Endothelial cell of umbilical vein (primary cell): ENCODE results near the gene SYAP1.

Experiments used
- EZH2 ChIP-seq: IDR thresholded peaks from 2 replicates; pipeline ENCODE4 v1.6.1; 2012; ENCODE audit warnings: borderline replicate concordance, low read depth, mild to moderate bottlenecking, moderate library complexity, low read length, inconsistent platforms; ENCODE audit not compliant: severe bottlenecking
- GATA2 ChIP-seq: IDR thresholded peaks from 2 replicates; pipeline ENCODE4 v1.7.0; 2011; ENCODE audit warnings: low read depth, mild to moderate bottlenecking, moderate library complexity, mixed read lengths, low read length; ENCODE audit not compliant: insufficient read length, insufficient read depth
- JUN ChIP-seq: IDR thresholded peaks from 2 replicates; pipeline ENCODE4 v1.6.1; 2011; ENCODE audit warnings: borderline replicate concordance, low read depth; ENCODE audit not compliant: insufficient read length, insufficient read depth
- MYC ChIP-seq: IDR thresholded peaks from one replicate; pipeline ENCODE4 v1.6.1; 2011; ENCODE audit warnings: mild to moderate bottlenecking, low read depth, low read length
- POLR2A ChIP-seq: IDR thresholded peaks from 2 replicates; pipeline ENCODE4 v1.6.1; 2012; ENCODE audit warnings: low read depth, mild to moderate bottlenecking, control low read depth, low read length
- POLR2AphosphoS5 ChIP-seq: IDR thresholded peaks from 2 replicates; pipeline ENCODE4 v1.6.1; 2012; ENCODE audit warnings: low read depth, mild to moderate bottlenecking, control low read depth, low read length, moderate library complexity; ENCODE audit not compliant: insufficient read depth
- TF ChIP-seq, protein P1 (sequence below), 2 donors: IDR thresholded peaks; 1 replicate in 1 of 2; 2 replicates in 1 of 2; pipeline ENCODE4 v1.5.1; 2011; ENCODE audit warnings: low read length in 2 of 2, mild to moderate bottlenecking in 2 of 2, moderate library complexity in 2 of 2, control low read depth in 1 of 2, inconsistent platforms in 1 of 2, low read depth in 1 of 2; ENCODE audit not compliant: insufficient read depth in 1 of 2; ENCODE audit errors: extremely low read depth in 1 of 2
- TF ChIP-seq, protein P2 (sequence below): IDR thresholded peaks from 2 replicates; pipeline ENCODE4 v1.6.1; 2011; ENCODE audit not compliant: insufficient read depth, insufficient read length

DNA sequence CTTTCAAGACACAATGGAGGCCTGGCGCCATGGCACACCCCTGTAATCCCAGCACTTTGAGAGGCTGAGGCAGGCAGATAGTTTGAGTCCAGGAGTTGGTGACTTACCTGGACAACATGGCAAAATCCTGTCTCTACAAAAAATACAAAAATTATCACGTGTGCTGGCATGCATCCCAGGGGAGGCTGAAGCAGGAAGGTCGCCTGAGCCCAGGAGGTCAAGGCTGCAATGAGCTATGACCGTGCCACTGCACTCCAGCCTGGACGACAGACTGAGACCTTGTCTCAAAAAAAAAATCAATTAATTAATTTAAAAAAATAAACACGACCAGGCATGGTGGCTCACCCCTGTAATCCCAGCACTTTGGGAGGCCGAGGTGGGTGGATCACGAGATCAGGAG, 4.9 kb upstream of the SYAP1 start:
- TF ChIP-seq, protein P1, sequence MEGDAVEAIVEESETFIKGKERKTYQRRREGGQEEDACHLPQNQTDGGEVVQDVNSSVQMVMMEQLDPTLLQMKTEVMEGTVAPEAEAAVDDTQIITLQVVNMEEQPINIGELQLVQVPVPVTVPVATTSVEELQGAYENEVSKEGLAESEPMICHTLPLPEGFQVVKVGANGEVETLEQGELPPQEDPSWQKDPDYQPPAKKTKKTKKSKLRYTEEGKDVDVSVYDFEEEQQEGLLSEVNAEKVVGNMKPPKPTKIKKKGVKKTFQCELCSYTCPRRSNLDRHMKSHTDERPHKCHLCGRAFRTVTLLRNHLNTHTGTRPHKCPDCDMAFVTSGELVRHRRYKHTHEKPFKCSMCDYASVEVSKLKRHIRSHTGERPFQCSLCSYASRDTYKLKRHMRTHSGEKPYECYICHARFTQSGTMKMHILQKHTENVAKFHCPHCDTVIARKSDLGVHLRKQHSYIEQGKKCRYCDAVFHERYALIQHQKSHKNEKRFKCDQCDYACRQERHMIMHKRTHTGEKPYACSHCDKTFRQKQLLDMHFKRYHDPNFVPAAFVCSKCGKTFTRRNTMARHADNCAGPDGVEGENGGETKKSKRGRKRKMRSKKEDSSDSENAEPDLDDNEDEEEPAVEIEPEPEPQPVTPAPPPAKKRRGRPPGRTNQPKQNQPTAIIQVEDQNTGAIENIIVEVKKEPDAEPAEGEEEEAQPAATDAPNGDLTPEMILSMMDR (IDR thresholded peaks at IDR 0.05; ENCODE audit: extremely low read depth in 1 of 2, insufficient read depth in 1 of 2, low read depth in 1 of 2, low read length in 2 of 2): no peak
- TF ChIP-seq POLR2AphosphoS5: no peak
- TF ChIP-seq POLR2A: no peak
- TF ChIP-seq MYC: no peak
- TF ChIP-seq JUN: no peak
- no peak for TF ChIP-seq EZH2
- TF ChIP-seq GATA2: no peak
- TF ChIP-seq, protein P2, sequence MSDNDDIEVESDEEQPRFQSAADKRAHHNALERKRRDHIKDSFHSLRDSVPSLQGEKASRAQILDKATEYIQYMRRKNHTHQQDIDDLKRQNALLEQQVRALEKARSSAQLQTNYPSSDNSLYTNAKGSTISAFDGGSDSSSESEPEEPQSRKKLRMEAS: no peak
